Astrocyte (in vitro differentiated cells and primary cell): ENCODE data around the gene SC5D. TPM values are rescaled to one million over a fixed set of nuclear protein-coding genes. Genes with fewer than 3 reads are reported as not detected.

Source experiments
- DNase-seq: peaks from one replicate; pipeline ENCODE4 v3.0.0-alpha.2; 2010; ENCODE audit warnings: low read depth
- FAIRE-seq: peaks from 2 replicates; lab custom pipeline; 2011; peaks lifted over from hg19 to GRCh38; lab: Jason Lieb, UNC
- H2AFZ ChIP-seq: 2 replicates; pipeline ENCODE4 v1.6.0; 2012; ENCODE audit warnings: low read depth, low read length, inconsistent platforms
- H3K27ac ChIP-seq: 2 replicates; pipeline ENCODE4 v1.5.1; 2011; ENCODE audit warnings: low read depth, low read length, inconsistent platforms
- H3K27me3 ChIP-seq: 2 replicates; pipeline ENCODE4 v1.6.0; 2011; ENCODE audit warnings: low read length, inconsistent platforms; ENCODE audit not compliant: insufficient read depth
- H3K36me3 ChIP-seq: 2 replicates; pipeline ENCODE4 v1.5.1; 2011; ENCODE audit warnings: low read length, inconsistent platforms; ENCODE audit not compliant: insufficient read depth
- H3K4me1 ChIP-seq: 2 replicates; pipeline ENCODE4 v1.5.1; 2011; ENCODE audit warnings: low read length, inconsistent platforms; ENCODE audit not compliant: insufficient read depth
- H3K4me2 ChIP-seq: 2 replicates; pipeline ENCODE4 v1.6.0; 2012; ENCODE audit warnings: low read length, inconsistent platforms
- H3K4me3 ChIP-seq: 2 replicates; pipeline ENCODE4 v1.5.1; 2011; ENCODE audit warnings: low read depth, mild to moderate bottlenecking, low read length, inconsistent platforms; ENCODE audit not compliant: insufficient read depth
- H3K79me2 ChIP-seq: 2 replicates; pipeline ENCODE4 v1.6.0; 2012; ENCODE audit warnings: mild to moderate bottlenecking, low read length, inconsistent platforms; ENCODE audit not compliant: insufficient read depth
- H3K9ac ChIP-seq: 2 replicates; pipeline ENCODE4 v1.6.0; 2012; ENCODE audit warnings: mild to moderate bottlenecking, low read length, inconsistent platforms
- H3K9me3 ChIP-seq: 2 replicates; pipeline ENCODE4 v1.5.1; 2012; ENCODE audit warnings: low read depth, mild to moderate bottlenecking, low read length, inconsistent platforms; ENCODE audit not compliant: insufficient read depth
- H4K20me1 ChIP-seq: 2 replicates; pipeline ENCODE4 v1.6.0; 2012; ENCODE audit warnings: low read length, inconsistent platforms; ENCODE audit not compliant: insufficient read depth
- H3K27ac Mint-ChIP-seq: one replicate; pipeline ENCODE4 v1.8.0; 2021; ENCODE audit warnings: mild to moderate bottlenecking, mixed read lengths; ENCODE audit not compliant: unreplicated experiment
- H3K27me3 Mint-ChIP-seq: one replicate; pipeline ENCODE4 v1.8.0; 2021; ENCODE audit warnings: low read depth, mixed read lengths; ENCODE audit not compliant: unreplicated experiment
- H3K36me3 Mint-ChIP-seq: one replicate; pipeline ENCODE4 v1.8.0; 2021; ENCODE audit warnings: low read depth, mixed read lengths; ENCODE audit not compliant: unreplicated experiment
- H3K4me1 Mint-ChIP-seq: one replicate; pipeline ENCODE4 v1.8.0; 2021; ENCODE audit warnings: low read depth, mixed read lengths; ENCODE audit not compliant: unreplicated experiment
- H3K4me3 Mint-ChIP-seq: one replicate; pipeline ENCODE4 v1.8.0; 2021; ENCODE audit warnings: mild to moderate bottlenecking, moderate library complexity, mixed read lengths; ENCODE audit not compliant: unreplicated experiment
- H3K9me3 Mint-ChIP-seq: one replicate; pipeline ENCODE4 v1.8.0; 2021; ENCODE audit warnings: mild to moderate bottlenecking, mixed read lengths; ENCODE audit not compliant: unreplicated experiment
- EZH2 ChIP-seq: IDR thresholded peaks from 2 replicates; pipeline ENCODE4 v1.6.1; 2012; ENCODE audit warnings: mild to moderate bottlenecking, low read length, inconsistent platforms; ENCODE audit not compliant: insufficient read depth
- total RNA-seq: library from RNA; stranded (reverse); gene quantifications from 2 replicates; pipeline ENCODE4 v1.2.1, GENCODE V29; 2021
- TF ChIP-seq, protein P1 (sequence below): IDR thresholded peaks from 2 replicates; pipeline ENCODE4 v1.5.1; 2011; ENCODE audit warnings: low read depth, mild to moderate bottlenecking, inconsistent platforms, low read length, moderate library complexity; ENCODE audit not compliant: insufficient read depth

SC5D gene
- total RNA-seq, 1 donor from 2014 or later = 81.8 TPM

DNA sequence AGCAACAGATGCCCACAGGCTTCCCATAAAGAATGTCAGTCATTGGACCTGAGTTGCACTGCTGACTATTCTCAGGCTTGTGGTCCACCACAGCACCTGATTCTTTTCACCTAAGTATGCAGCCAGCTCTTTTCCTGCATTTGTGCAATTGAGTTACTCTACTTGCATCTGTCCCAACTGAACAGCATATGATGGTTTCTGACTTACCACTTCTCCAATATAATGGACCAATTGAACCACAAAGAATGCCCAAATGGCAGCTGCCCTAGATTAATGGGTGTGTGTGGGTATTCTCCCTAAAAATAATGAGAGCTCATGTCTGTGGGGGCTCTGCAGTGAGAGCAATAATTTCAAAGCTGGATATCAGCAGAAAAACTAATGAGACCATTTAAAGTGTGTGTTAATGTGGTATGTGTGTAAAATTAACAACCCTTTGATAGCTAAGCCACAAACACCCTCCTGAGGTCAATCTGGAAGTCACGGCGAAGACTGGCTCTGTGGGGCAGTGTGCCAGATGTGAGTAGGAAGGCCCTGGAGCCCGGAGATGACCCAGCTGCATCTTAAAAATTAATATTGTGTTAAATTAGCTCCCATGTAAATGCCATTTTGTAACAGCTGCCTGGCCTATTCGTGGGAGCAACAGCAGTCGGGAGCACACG, 43.8 kb downstream of the SC5D start:
- H3K9me3 Mint-ChIP-seq = no peaks in the 10 kb centered on the region
- Histone ChIP-seq H3K27me3 (peaks cover 13% of the 10 kb centered on the region), H3K4me1 (no peaks in the 10 kb centered on the region), H3K79me2 (no peaks in the 10 kb centered on the region), H3K4me3 (no peak overlapping the region), H4K20me1 (no peaks in the 10 kb centered on the region), H3K4me2 (no peak overlapping the region), H3K36me3 (no peaks in the 10 kb centered on the region), H3K27ac (no peak overlapping the region), H3K9ac (no peak overlapping the region), H3K9me3 (no peaks in the 10 kb centered on the region), H2AFZ (no peak overlapping the region)
- no peaks in the 10 kb centered on the region for H3K36me3 Mint-ChIP-seq
- TF ChIP-seq, protein P1, sequence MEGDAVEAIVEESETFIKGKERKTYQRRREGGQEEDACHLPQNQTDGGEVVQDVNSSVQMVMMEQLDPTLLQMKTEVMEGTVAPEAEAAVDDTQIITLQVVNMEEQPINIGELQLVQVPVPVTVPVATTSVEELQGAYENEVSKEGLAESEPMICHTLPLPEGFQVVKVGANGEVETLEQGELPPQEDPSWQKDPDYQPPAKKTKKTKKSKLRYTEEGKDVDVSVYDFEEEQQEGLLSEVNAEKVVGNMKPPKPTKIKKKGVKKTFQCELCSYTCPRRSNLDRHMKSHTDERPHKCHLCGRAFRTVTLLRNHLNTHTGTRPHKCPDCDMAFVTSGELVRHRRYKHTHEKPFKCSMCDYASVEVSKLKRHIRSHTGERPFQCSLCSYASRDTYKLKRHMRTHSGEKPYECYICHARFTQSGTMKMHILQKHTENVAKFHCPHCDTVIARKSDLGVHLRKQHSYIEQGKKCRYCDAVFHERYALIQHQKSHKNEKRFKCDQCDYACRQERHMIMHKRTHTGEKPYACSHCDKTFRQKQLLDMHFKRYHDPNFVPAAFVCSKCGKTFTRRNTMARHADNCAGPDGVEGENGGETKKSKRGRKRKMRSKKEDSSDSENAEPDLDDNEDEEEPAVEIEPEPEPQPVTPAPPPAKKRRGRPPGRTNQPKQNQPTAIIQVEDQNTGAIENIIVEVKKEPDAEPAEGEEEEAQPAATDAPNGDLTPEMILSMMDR = no peak
- no peak for TF ChIP-seq EZH2
- FAIRE-seq (no peak), DNase-seq (no peak)
- H3K4me3 Mint-ChIP-seq = no peak overlapping the region
- H3K27ac Mint-ChIP-seq = no peak overlapping the region
- no peaks in the 10 kb centered on the region for H3K4me1 Mint-ChIP-seq
- H3K27me3 Mint-ChIP-seq = peaks cover 15% of the 10 kb centered on the region

DNA sequence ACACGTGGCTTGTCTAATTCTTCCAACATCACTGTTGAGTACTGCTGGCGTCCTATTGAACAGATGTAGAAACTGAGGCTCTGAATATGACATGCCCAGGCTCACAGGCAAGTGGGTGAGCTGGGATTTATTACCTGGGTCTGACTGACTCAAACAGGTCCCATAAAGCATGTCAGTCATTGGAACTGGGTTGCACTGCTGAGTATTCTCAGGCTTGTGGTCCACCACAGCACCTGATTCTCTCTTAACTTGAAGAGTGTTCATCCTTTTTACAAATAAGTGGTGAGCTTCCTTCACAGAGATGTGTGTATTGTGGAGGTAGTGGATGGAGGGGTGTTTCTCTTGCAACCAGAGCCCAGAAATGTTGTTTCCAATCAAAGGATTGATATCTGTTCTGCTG, 44.5 kb downstream of the SC5D start:
- H2AFZ ChIP-seq = no peak overlapping the region
- peaks cover 13% of the 10 kb centered on the region for H3K27me3 ChIP-seq
- H3K9ac ChIP-seq = no peak overlapping the region
- H3K9me3 Mint-ChIP-seq = no peaks in the 10 kb centered on the region
- H3K27me3 Mint-ChIP-seq = peaks cover 15% of the 10 kb centered on the region
- no peak overlapping the region for H3K27ac ChIP-seq
- H3K4me3 ChIP-seq = no peak overlapping the region
- no peak overlapping the region for H3K4me3 Mint-ChIP-seq
- H3K79me2 ChIP-seq = no peaks in the 10 kb centered on the region
- H3K9me3 ChIP-seq = no peaks in the 10 kb centered on the region
- no peaks in the 10 kb centered on the region for H3K4me1 Mint-ChIP-seq
- DNase-seq (no peak), FAIRE-seq (no peak)
- H3K4me1 ChIP-seq = no peaks in the 10 kb centered on the region
- H4K20me1 ChIP-seq = no peaks in the 10 kb centered on the region
- TF ChIP-seq, protein P1 = no peak
- no peak for TF ChIP-seq EZH2
- H3K27ac Mint-ChIP-seq = no peak overlapping the region
- no peak overlapping the region for H3K4me2 ChIP-seq
- H3K36me3 ChIP-seq = no peaks in the 10 kb centered on the region
- H3K36me3 Mint-ChIP-seq = no peaks in the 10 kb centered on the region

DNA sequence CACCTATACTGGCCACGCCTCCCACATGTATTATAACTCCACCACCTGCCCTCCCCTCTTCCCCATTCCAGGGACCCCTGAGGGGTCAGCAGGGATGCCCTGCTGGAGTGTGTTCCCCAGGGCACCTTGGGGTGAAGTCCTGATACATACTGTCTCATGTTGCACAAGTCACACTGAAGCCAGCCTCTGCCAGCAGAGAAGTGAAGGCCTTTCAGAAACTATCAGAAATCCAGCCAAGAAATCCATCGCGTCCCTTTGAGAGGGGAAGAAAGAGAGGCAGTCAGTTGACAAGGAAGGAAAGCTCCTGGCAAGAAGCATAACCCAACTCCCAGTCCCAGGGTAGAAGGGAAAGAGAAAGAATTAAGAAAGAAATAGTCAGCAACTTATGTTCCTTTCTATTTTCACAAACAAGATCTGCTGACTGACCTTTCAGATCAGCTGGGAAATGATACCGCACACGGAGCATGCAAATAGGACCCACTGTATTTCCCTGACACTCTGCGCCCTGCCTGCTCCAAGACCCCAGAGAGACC, 45.2 kb downstream of the SC5D start:
- H3K4me3 ChIP-seq = no peak overlapping the region
- no peaks in the 10 kb centered on the region for H3K36me3 ChIP-seq
- DNase-seq (no peak), FAIRE-seq (no peak)
- peaks cover 15% of the 10 kb centered on the region for H3K27me3 Mint-ChIP-seq
- peaks cover 13% of the 10 kb centered on the region for H3K27me3 ChIP-seq
- no peak overlapping the region for H3K27ac Mint-ChIP-seq
- H3K4me1 Mint-ChIP-seq = no peaks in the 10 kb centered on the region
- no peak overlapping the region for H3K4me2 ChIP-seq
- H3K4me1 ChIP-seq = no peaks in the 10 kb centered on the region
- no peak for TF ChIP-seq EZH2
- TF ChIP-seq, protein P1 = no peak
- no peak overlapping the region for H3K27ac ChIP-seq
- H3K4me3 Mint-ChIP-seq = no peak overlapping the region
- no peaks in the 10 kb centered on the region for H3K9me3 Mint-ChIP-seq
- H3K36me3 Mint-ChIP-seq = no peaks in the 10 kb centered on the region
- H2AFZ ChIP-seq = no peak overlapping the region
- H4K20me1 ChIP-seq = no peaks in the 10 kb centered on the region
- H3K9me3 ChIP-seq = no peaks in the 10 kb centered on the region
- H3K79me2 ChIP-seq = no peaks in the 10 kb centered on the region
- H3K9ac ChIP-seq = no peak overlapping the region
